22Rv1 (cell line): Measurements from ENCODE around the gene BAD.

Experiments used
- H3K27ac ChIP-seq: fragments of 450-650 bp; 2 replicates; pipeline ENCODE4 v1.5.1; 2017
- CTCF ChIP-seq: fragments of 450-650 bp; IDR thresholded peaks from 2 replicates; pipeline ENCODE4 v1.5.1; 2017; ENCODE audit warnings: mild to moderate bottlenecking
- ZFX ChIP-seq: fragments of 450-650 bp; IDR thresholded peaks from 2 replicates; pipeline ENCODE4 v1.6.1; 2017; ENCODE audit warnings: antibody characterized with exemption, borderline replicate concordance

Gene BAD

GRCh38 chr11:64246871-64247728 lies 37.4 kb downstream of the BAD start, which contains the start of gene PPP1R14B:
Gene PPP1R14B (minus strand): TSS chr11:64246943. CDS start chr11:64246673, 270 bp downstream.
- TF ChIP-seq ZFX, result no peak
- 0 out of 2 replicates have a peak, but pooled peaks have one; percentile 16 for TF ChIP-seq CTCF
- H3K27ac ChIP-seq, result peak within 1 kb of the TSS; percentile 97

- H3K27ac ChIP-seq, result peak overlapping the region; percentile 97
These were observed 37.9 kb downstream of the BAD start for GRCh38 chr11:64246621-64246870.

- H3K27ac ChIP-seq, result peak overlapping the region; percentile 97
- no peak for TF ChIP-seq ZFX
- TF ChIP-seq CTCF, result no peak
These were observed 38.5 kb downstream of the BAD start for GRCh38 chr11:64245797-64246620.

- peak overlapping the region; percentile 97 for H3K27ac ChIP-seq
- TF ChIP-seq ZFX (no peak), CTCF (no peak)
These were observed 39.1 kb downstream of the BAD start for GRCh38 chr11:64245401-64245796.

- no peak for TF ChIP-seq CTCF
- TF ChIP-seq ZFX, result no peak
- peak overlapping the region; percentile 97 for H3K27ac ChIP-seq
These were observed 39.5 kb downstream of the BAD start for GRCh38 chr11:64244966-64245365.

GRCh38 chr11:64244107-64244506 lies 40.4 kb downstream of the BAD start:
- no peak for TF ChIP-seq CTCF
- no peak for TF ChIP-seq ZFX
- H3K27ac ChIP-seq, result peak overlapping the region; percentile 97

- peak overlapping the region; percentile 97 for H3K27ac ChIP-seq
- TF ChIP-seq ZFX (no peak), CTCF (no peak)
These were observed 41.1 kb downstream of the BAD start for GRCh38 chr11:64243236-64243854.
